Measurements from ENCODE around the gene NFKBIE. TPM values are rescaled to one million over a fixed set of nuclear protein-coding genes. Genes with fewer than 3 reads are reported as not detected.

NFKBIE gene
- total and polyA plus RNA-seq, 2 of the 13 experiments (the other 11 are each of a cell fraction or from before 2014, with no cell fraction given): 6.7 to 14.5 TPM

DNA sequence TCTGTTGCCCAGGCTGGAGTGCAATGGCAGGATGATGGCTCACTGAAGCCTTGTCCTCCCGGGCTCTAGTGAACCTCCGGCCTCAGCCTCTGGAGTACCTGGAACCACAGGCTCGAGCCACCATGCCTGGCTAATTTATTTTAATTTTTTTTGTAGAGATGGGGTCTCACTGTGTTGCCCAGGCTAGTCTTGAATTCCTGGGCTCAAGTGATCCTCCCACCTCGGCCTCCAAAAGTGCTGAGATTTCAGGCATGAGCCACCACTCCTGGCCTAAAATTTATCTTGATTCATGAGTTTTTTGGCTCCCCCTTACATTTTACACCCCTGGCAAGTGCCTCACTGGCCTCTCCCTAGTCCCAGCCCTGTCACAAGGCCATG is 44.4 kb downstream of the NFKBIE start:
- H2AFZ ChIP-seq (ENCODE audit: low read length): no peak overlapping the region
- 79% methylated on average over 4 of the region's 4 CpGs for WGBS (ENCODE audit: low lambda C conversion rate)
- H3K9me3 ChIP-seq (ENCODE audit: low read length): no peaks in the 10 kb centered on the region
- BruUV-seq (replicated peaks): no TSS peak
- CTCF ChIA-PET (ENCODE audit: low intra/inter-chr PET ratio, low total read pairs): interaction anchor here (0.6 to 3.2 kb wide), 3 partner anchors 13 to 37 kb away, joined by 3 to 18 read pairs (median 4); no protein-coding TSS in a partner anchor
- no peaks in the 10 kb centered on the region for H3K36me3 ChIP-seq (replicated peaks in 1 of 2; ENCODE audit: control insufficient read depth in 1 of 2, insufficient read depth in 2 of 2, low read length in 2 of 2)
- no peak overlapping the region for H3K27ac ChIP-seq (ENCODE audit: extremely low read length, insufficient read depth, low read length)
- no peak for FAIRE-seq
- no peak overlapping the region; the same call in 1 of the 2 replicates for H3K9ac ChIP-seq (ENCODE audit: insufficient read depth, low read depth, low read length)
- H3K79me2 ChIP-seq (ENCODE audit: insufficient read depth, low read length): peaks cover 16% of the 10 kb centered on the region
- no peak for ATAC-seq
- H3K4me2 ChIP-seq (ENCODE audit: low read depth, low read length): peak overlapping the region; percentile 66
- no peak overlapping the region for H3K4me3 ChIP-seq (replicated peaks in 1 of 3; ENCODE audit: insufficient read depth in 1 of 3, low read depth in 2 of 3, low read length in 3 of 3)
- H3K27me3 ChIP-seq (ENCODE audit: control insufficient read depth in 1 of 2, insufficient read depth in 2 of 2, low read length in 2 of 2): peaks cover 1 to 14% of the 10 kb centered on the region in 2 experiments; a peak in 4 of 5 replicates
- peaks cover 87% of the 10 kb centered on the region for H3K4me1 ChIP-seq (ENCODE audit: insufficient read depth, low read length)
- no peak for DNase-seq (ENCODE audit: low spot score)
- in situ Hi-C loops (cut with HindIII; ENCODE audit: extremely low pct_ligation_motif_present, low pct_unique_long_range_greater_than_20kb) (loop anchor here (5.0 kb wide), 1 partner anchor 49 kb away; no protein-coding TSS in a partner anchor), intact Hi-C loops (cut with micrococcal nuclease; ENCODE audit: unreplicated experiment) (loop anchor here (1.0 kb wide), 2 partner anchors 13 to 49 kb away; no protein-coding TSS in a partner anchor)
- POLR2A ChIA-PET: interaction anchor here (0.8 to 4.4 kb wide), 6 partner anchors 15 to 98 kb away, joined by 3 to 61 read pairs (median 4); partner anchors contain the start of genes AARS2, HSP90AB1 and SLC35B2
- H4K20me1 ChIP-seq (ENCODE audit: insufficient read depth, low read length): no peaks in the 10 kb centered on the region
- TF ChIP-seq EP300 (IDR thresholded peaks at IDR 0.05; ENCODE audit: low read depth in 2 of 2, low read length in 2 of 2): 0 out of 4 replicates have a peak, but pooled peaks of 1 of the 2 experiments have one; percentile 4
- TF ChIP-seq EP300 (CRISPR knock-in tag; IDR thresholded peaks at IDR 0.05; ENCODE audit: borderline replicate concordance): no peak
- TF ChIP-seq BRD4 (CRISPR knock-in tag; IDR thresholded peaks at IDR 0.05): no peak
- TF ChIP-seq, protein P1, sequence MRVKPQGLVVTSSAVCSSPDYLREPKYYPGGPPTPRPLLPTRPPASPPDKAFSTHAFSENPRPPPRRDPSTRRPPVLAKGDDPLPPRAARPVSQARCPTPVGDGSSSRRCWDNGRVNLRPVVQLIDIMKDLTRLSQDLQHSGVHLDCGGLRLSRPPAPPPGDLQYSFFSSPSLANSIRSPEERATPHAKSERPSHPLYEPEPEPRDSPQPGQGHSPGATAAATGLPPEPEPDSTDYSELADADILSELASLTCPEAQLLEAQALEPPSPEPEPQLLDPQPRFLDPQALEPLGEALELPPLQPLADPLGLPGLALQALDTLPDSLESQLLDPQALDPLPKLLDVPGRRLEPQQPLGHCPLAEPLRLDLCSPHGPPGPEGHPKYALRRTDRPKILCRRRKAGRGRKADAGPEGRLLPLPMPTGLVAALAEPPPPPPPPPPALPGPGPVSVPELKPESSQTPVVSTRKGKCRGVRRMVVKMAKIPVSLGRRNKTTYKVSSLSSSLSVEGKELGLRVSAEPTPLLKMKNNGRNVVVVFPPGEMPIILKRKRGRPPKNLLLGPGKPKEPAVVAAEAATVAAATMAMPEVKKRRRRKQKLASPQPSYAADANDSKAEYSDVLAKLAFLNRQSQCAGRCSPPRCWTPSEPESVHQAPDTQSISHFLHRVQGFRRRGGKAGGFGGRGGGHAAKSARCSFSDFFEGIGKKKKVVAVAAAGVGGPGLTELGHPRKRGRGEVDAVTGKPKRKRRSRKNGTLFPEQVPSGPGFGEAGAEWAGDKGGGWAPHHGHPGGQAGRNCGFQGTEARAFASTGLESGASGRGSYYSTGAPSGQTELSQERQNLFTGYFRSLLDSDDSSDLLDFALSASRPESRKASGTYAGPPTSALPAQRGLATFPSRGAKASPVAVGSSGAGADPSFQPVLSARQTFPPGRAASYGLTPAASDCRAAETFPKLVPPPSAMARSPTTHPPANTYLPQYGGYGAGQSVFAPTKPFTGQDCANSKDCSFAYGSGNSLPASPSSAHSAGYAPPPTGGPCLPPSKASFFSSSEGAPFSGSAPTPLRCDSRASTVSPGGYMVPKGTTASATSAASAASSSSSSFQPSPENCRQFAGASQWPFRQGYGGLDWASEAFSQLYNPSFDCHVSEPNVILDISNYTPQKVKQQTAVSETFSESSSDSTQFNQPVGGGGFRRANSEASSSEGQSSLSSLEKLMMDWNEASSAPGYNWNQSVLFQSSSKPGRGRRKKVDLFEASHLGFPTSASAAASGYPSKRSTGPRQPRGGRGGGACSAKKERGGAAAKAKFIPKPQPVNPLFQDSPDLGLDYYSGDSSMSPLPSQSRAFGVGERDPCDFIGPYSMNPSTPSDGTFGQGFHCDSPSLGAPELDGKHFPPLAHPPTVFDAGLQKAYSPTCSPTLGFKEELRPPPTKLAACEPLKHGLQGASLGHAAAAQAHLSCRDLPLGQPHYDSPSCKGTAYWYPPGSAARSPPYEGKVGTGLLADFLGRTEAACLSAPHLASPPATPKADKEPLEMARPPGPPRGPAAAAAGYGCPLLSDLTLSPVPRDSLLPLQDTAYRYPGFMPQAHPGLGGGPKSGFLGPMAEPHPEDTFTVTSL (CRISPR knock-in tag; IDR thresholded peaks at IDR 0.05; ENCODE audit: borderline replicate concordance): no peak
- TF ChIP-seq ZNF331 (CRISPR knock-in tag; IDR thresholded peaks at IDR 0.05): 0 out of 2 replicates have a peak, but pooled peaks have one; percentile 1
- TF ChIP-seq MXI1 (IDR thresholded peaks at IDR 0.05; ENCODE audit: borderline replicate concordance, low read depth, low read length): no peak
- TF ChIP-seq GATAD1 (CRISPR knock-in tag; IDR thresholded peaks at IDR 0.05): 0 out of 2 replicates have a peak, but pooled peaks have one; percentile 5
- no peak for TF ChIP-seq ARHGAP35 (CRISPR knock-in tag; IDR thresholded peaks at IDR 0.05; ENCODE audit: borderline replicate concordance)
- TF ChIP-seq ZNF121 (CRISPR knock-in tag; IDR thresholded peaks at IDR 0.05): peak; percentile 96
- TF ChIP-seq NR2C2 (CRISPR knock-in tag; IDR thresholded peaks at IDR 0.05; ENCODE audit: borderline replicate concordance): no peak
- TF ChIP-seq JUNB (CRISPR knock-in tag; IDR thresholded peaks at IDR 0.05; ENCODE audit: borderline replicate concordance): no peak
- TF ChIP-seq KDM1A (CRISPR knock-in tag; IDR thresholded peaks at IDR 0.05): no peak
- TF ChIP-seq ELF1 (CRISPR knock-in tag; IDR thresholded peaks at IDR 0.05): no peak
- TF ChIP-seq, protein P2, sequence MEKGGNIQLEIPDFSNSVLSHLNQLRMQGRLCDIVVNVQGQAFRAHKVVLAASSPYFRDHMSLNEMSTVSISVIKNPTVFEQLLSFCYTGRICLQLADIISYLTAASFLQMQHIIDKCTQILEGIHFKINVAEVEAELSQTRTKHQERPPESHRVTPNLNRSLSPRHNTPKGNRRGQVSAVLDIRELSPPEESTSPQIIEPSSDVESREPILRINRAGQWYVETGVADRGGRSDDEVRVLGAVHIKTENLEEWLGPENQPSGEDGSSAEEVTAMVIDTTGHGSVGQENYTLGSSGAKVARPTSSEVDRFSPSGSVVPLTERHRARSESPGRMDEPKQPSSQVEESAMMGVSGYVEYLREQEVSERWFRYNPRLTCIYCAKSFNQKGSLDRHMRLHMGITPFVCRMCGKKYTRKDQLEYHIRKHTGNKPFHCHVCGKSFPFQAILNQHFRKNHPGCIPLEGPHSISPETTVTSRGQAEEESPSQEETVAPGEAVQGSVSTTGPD (CRISPR knock-in tag; IDR thresholded peaks at IDR 0.05): no peak
- TF ChIP-seq, protein P3, sequence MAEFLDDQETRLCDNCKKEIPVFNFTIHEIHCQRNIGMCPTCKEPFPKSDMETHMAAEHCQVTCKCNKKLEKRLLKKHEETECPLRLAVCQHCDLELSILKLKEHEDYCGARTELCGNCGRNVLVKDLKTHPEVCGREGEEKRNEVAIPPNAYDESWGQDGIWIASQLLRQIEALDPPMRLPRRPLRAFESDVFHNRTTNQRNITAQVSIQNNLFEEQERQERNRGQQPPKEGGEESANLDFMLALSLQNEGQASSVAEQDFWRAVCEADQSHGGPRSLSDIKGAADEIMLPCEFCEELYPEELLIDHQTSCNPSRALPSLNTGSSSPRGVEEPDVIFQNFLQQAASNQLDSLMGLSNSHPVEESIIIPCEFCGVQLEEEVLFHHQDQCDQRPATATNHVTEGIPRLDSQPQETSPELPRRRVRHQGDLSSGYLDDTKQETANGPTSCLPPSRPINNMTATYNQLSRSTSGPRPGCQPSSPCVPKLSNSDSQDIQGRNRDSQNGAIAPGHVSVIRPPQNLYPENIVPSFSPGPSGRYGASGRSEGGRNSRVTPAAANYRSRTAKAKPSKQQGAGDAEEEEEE (CRISPR knock-in tag; IDR thresholded peaks at IDR 0.05; ENCODE audit: borderline replicate concordance): no peak
- TF ChIP-seq ZNF468 (CRISPR knock-in tag; IDR thresholded peaks at IDR 0.05): 0 out of 2 replicates have a peak, but pooled peaks have one; percentile 21

All from HepG2 (cell line).